Measurements from ENCODE around the gene GPR132. TPM values are rescaled to one million over a fixed set of nuclear protein-coding genes. Genes with fewer than 3 reads are reported as not detected.
A peak's percentile ranks its signal among the peaks of the same experiment; 100 is the strongest.

The GPR132 gene
- total and polyA plus RNA-seq, 2 experiments from 2014 or later, result 0.14 TPM; not detected in 1

GRCh38 chr14:105093431-105094192 is 28.4 kb upstream of the GPR132 start:
- ATAC-seq, result peak; percentile 83
- Mint-ChIP-seq H3K27ac (no peak overlapping the region), H3K27me3 (ENCODE audit: insufficient read depth, low read depth, poor library complexity) (peaks cover 28% of the 10 kb centered on the region), H3K9me3 (peaks cover 1% of the 10 kb centered on the region), H3K4me1 (peaks cover 2% of the 10 kb centered on the region; the same call in 1 of the 3 replicates), H3K36me3 (ENCODE audit: low read depth) (no peaks in the 10 kb centered on the region; the same call in 2 of the 3 replicates), H3K4me3 (peak overlapping the region; percentile 54)
- Histone ChIP-seq H3K27me3 (ENCODE audit: insufficient read depth) (peaks cover 37% of the 10 kb centered on the region), H3K9me2 (ENCODE audit: insufficient read depth) (no peaks in the 10 kb centered on the region), H2AFZ (peak overlapping the region; percentile 96; the same call in 1 of the 2 replicates), H3K4me2 (peak overlapping the region; percentile 86), H4K20me1 (replicated peaks; ENCODE audit: insufficient read depth) (no peaks in the 10 kb centered on the region), H3K4me1 (ENCODE audit: insufficient read depth) (no peaks in the 10 kb centered on the region; the same call in 1 of the 2 replicates), H3K27ac (ENCODE audit: low read depth) (no peak overlapping the region), H3K79me2 (replicated peaks; ENCODE audit: insufficient read depth) (no peaks in the 10 kb centered on the region), H3K4me3 (peak overlapping the region; percentile 71), H3F3A (replicated peaks; ENCODE audit: low read depth) (0 out of 2 replicates have a peak, but pooled peaks cover 5% of the 10 kb centered on the region), H3K36me3 (ENCODE audit: insufficient read depth) (no peaks in the 10 kb centered on the region)
- no peak for TF ChIP-seq EZH2phosphoT487 (IDR thresholded peaks at IDR 0.05; ENCODE audit: unreplicated experiment)
- TF ChIP-seq, protein P1, sequence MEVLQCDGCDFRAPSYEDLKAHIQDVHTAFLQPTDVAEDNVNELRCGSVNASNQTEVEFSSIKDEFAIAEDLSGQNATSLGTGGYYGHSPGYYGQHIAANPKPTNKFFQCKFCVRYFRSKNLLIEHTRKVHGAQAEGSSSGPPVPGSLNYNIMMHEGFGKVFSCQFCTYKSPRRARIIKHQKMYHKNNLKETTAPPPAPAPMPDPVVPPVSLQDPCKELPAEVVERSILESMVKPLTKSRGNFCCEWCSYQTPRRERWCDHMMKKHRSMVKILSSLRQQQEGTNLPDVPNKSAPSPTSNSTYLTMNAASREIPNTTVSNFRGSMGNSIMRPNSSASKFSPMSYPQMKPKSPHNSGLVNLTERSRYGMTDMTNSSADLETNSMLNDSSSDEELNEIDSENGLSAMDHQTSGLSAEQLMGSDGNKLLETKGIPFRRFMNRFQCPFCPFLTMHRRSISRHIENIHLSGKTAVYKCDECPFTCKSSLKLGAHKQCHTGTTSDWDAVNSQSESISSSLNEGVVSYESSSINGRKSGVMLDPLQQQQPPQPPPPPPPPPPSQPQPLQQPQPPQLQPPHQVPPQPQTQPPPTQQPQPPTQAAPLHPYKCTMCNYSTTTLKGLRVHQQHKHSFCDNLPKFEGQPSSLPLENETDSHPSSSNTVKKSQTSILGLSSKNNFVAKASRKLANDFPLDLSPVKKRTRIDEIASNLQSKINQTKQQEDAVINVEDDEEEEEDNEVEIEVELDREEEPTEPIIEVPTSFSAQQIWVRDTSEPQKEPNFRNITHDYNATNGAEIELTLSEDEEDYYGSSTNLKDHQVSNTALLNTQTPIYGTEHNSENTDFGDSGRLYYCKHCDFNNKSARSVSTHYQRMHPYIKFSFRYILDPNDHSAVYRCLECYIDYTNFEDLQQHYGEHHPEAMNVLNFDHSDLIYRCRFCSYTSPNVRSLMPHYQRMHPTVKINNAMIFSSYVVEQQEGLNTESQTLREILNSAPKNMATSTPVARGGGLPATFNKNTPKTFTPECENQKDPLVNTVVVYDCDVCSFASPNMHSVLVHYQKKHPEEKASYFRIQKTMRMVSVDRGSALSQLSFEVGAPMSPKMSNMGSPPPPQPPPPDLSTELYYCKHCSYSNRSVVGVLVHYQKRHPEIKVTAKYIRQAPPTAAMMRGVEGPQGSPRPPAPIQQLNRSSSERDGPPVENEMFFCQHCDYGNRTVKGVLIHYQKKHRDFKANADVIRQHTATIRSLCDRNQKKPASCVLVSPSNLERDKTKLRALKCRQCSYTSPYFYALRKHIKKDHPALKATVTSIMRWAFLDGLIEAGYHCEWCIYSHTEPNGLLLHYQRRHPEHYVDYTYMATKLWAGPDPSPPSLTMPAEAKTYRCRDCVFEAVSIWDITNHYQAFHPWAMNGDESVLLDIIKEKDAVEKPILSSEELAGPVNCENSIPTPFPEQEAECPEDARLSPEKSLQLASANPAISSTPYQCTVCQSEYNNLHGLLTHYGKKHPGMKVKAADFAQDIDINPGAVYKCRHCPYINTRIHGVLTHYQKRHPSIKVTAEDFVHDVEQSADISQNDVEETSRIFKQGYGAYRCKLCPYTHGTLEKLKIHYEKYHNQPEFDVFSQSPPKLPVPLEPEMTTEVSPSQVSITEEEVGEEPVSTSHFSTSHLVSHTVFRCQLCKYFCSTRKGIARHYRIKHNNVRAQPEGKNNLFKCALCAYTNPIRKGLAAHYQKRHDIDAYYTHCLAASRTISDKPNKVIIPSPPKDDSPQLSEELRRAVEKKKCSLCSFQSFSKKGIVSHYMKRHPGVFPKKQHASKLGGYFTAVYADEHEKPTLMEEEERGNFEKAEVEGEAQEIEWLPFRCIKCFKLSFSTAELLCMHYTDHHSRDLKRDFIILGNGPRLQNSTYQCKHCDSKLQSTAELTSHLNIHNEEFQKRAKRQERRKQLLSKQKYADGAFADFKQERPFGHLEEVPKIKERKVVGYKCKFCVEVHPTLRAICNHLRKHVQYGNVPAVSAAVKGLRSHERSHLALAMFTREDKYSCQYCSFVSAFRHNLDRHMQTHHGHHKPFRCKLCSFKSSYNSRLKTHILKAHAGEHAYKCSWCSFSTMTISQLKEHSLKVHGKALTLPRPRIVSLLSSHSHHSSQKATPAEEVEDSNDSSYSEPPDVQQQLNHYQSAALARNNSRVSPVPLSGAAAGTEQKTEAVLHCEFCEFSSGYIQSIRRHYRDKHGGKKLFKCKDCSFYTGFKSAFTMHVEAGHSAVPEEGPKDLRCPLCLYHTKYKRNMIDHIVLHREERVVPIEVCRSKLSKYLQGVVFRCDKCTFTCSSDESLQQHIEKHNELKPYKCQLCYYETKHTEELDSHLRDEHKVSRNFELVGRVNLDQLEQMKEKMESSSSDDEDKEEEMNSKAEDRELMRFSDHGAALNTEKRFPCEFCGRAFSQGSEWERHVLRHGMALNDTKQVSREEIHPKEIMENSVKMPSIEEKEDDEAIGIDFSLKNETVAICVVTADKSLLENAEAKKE (CRISPR knock-in tag; IDR thresholded peaks at IDR 0.05), result no peak
- 0 out of 2 replicates have a peak, but pooled peaks have one; percentile 17 for TF ChIP-seq CREB1 (CRISPR knock-in tag; IDR thresholded peaks at IDR 0.05; ENCODE audit: low read depth)
- TF ChIP-seq CTCF (conservative IDR thresholded peaks at IDR 0.05; ENCODE audit: low read depth in 2 of 2), result peak; percentile 61 to 81
- peak; percentile 24 for TF ChIP-seq EZH2 (IDR thresholded peaks at IDR 0.05; ENCODE audit: low read depth, unreplicated experiment)
- peak; percentile 94 for DNase-seq (ENCODE audit: low spot score)
